Measurements from ENCODE around the gene KRT25. TPM values are rescaled to one million over a fixed set of nuclear protein-coding genes. Genes with fewer than 3 reads are reported as not detected.
A peak's percentile ranks its signal among the peaks of the same experiment; 100 is the strongest.

The KRT25 gene
- polyA plus RNA-seq, 1 donor from 2014 or later, result 0.19 TPM

DNA sequence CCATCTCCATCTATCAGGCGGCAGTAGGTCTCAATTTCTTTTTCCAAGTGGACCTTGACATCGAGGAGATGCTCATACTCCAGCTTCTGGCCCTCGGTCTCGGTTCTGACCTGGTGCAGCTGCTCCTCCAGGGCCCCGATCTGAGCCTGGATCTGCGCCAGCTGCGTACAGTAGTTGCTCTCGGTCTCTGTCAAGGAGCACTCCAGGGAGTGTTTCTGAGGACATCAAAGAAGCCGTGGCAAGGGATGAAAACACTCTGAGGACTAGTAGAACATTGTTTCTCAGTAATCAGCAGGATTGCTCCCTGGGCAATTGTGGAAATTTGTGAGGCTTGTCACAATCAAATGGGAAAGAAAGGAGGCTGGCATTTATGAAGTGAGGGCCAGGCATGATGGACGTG is 38.7 kb upstream of the KRT25 start:
- Histone ChIP-seq H3F3A (ENCODE audit: insufficient read depth, low read length, poor library complexity, severe bottlenecking) (no peaks in the 10 kb centered on the region), H3K27ac (ENCODE audit: low read length) (no peak overlapping the region), H3K4me3 (ENCODE audit: low read length) (no peak overlapping the region), H4K20me1 (ENCODE audit: insufficient read depth) (no peaks in the 10 kb centered on the region), H3K36me3 (ENCODE audit: insufficient read depth, low read length) (no peaks in the 10 kb centered on the region), H2AFZ (ENCODE audit: low read depth, low read length) (no peak overlapping the region), H3K9me3 (ENCODE audit: low read length) (no peaks in the 10 kb centered on the region), H3K9ac (ENCODE audit: low read length) (no peak overlapping the region), H3K27me3 (ENCODE audit: insufficient read depth, low read depth, low read length) (no peaks in the 10 kb centered on the region), H3K4me2 (ENCODE audit: low read length) (no peak overlapping the region), H3K9me2 (ENCODE audit: insufficient read depth, low read length) (no peaks in the 10 kb centered on the region), H3K79me2 (replicated peaks; ENCODE audit: insufficient read depth, low read length) (no peaks in the 10 kb centered on the region)
- TF ChIP-seq, protein P1, sequence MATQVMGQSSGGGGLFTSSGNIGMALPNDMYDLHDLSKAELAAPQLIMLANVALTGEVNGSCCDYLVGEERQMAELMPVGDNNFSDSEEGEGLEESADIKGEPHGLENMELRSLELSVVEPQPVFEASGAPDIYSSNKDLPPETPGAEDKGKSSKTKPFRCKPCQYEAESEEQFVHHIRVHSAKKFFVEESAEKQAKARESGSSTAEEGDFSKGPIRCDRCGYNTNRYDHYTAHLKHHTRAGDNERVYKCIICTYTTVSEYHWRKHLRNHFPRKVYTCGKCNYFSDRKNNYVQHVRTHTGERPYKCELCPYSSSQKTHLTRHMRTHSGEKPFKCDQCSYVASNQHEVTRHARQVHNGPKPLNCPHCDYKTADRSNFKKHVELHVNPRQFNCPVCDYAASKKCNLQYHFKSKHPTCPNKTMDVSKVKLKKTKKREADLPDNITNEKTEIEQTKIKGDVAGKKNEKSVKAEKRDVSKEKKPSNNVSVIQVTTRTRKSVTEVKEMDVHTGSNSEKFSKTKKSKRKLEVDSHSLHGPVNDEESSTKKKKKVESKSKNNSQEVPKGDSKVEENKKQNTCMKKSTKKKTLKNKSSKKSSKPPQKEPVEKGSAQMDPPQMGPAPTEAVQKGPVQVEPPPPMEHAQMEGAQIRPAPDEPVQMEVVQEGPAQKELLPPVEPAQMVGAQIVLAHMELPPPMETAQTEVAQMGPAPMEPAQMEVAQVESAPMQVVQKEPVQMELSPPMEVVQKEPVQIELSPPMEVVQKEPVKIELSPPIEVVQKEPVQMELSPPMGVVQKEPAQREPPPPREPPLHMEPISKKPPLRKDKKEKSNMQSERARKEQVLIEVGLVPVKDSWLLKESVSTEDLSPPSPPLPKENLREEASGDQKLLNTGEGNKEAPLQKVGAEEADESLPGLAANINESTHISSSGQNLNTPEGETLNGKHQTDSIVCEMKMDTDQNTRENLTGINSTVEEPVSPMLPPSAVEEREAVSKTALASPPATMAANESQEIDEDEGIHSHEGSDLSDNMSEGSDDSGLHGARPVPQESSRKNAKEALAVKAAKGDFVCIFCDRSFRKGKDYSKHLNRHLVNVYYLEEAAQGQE (IDR thresholded peaks at IDR 0.05; ENCODE audit: borderline replicate concordance), result no peak
- TF ChIP-seq TAF1 (IDR thresholded peaks at IDR 0.05; ENCODE audit: low read depth), result no peak

DNA sequence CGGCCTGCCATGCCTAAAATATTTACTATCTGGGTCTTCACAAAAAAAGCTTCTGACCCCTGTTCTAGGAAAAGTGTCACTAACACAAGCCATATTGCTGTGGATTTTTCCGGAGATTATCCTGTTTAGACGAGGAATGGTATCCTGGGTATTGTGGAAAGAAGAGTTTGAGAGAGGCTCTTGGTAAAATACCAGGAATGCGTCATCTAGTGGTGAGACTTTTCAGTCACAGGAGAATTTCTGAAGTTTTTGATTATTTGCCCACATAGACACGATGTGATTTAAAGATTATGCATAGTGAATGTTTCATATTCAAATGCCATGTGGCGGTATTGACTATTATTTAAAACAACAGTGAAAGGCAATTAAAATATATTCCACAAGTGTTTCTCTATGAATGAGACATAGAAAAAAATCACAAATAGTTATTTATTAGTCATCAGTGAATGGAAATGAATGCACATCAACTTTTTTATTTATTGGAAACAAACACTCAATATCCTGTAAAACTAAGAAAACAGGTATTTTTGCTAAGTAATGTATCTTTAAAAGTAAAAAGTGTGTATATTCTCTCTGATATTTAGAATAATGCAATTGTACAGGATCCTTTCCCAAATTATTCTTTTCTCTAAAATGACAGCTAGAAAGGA is 36.8 kb upstream of the KRT25 start:
- Histone ChIP-seq H3K4me2 (ENCODE audit: low read length) (no peak overlapping the region), H3K27ac (ENCODE audit: low read length) (no peak overlapping the region), H2AFZ (ENCODE audit: low read depth, low read length) (no peak overlapping the region), H3K36me3 (ENCODE audit: insufficient read depth, low read length) (no peaks in the 10 kb centered on the region), H3K79me2 (replicated peaks; ENCODE audit: insufficient read depth, low read length) (no peaks in the 10 kb centered on the region), H3K9ac (ENCODE audit: low read length) (no peak overlapping the region), H3K27me3 (ENCODE audit: insufficient read depth, low read depth, low read length) (no peaks in the 10 kb centered on the region), H3K9me3 (ENCODE audit: low read length) (no peaks in the 10 kb centered on the region), H3F3A (ENCODE audit: insufficient read depth, low read length, poor library complexity, severe bottlenecking) (no peaks in the 10 kb centered on the region), H3K9me2 (ENCODE audit: insufficient read depth, low read length) (no peaks in the 10 kb centered on the region), H3K4me3 (ENCODE audit: low read length) (no peak overlapping the region), H4K20me1 (ENCODE audit: insufficient read depth) (no peaks in the 10 kb centered on the region)
- peak; percentile 53 for TF ChIP-seq SMC3 (conservative IDR thresholded peaks at IDR 0.05; ENCODE audit: poor library complexity)
- TF ChIP-seq RAD21 (conservative IDR thresholded peaks at IDR 0.05), result peak; percentile 36
- TF ChIP-seq, protein P2, sequence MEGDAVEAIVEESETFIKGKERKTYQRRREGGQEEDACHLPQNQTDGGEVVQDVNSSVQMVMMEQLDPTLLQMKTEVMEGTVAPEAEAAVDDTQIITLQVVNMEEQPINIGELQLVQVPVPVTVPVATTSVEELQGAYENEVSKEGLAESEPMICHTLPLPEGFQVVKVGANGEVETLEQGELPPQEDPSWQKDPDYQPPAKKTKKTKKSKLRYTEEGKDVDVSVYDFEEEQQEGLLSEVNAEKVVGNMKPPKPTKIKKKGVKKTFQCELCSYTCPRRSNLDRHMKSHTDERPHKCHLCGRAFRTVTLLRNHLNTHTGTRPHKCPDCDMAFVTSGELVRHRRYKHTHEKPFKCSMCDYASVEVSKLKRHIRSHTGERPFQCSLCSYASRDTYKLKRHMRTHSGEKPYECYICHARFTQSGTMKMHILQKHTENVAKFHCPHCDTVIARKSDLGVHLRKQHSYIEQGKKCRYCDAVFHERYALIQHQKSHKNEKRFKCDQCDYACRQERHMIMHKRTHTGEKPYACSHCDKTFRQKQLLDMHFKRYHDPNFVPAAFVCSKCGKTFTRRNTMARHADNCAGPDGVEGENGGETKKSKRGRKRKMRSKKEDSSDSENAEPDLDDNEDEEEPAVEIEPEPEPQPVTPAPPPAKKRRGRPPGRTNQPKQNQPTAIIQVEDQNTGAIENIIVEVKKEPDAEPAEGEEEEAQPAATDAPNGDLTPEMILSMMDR (IDR thresholded peaks at IDR 0.05; ENCODE audit: poor library complexity, severe bottlenecking), result peak; percentile 48
- TF ChIP-seq POLR2AphosphoS5 (IDR thresholded peaks at IDR 0.05), result no peak

DNA sequence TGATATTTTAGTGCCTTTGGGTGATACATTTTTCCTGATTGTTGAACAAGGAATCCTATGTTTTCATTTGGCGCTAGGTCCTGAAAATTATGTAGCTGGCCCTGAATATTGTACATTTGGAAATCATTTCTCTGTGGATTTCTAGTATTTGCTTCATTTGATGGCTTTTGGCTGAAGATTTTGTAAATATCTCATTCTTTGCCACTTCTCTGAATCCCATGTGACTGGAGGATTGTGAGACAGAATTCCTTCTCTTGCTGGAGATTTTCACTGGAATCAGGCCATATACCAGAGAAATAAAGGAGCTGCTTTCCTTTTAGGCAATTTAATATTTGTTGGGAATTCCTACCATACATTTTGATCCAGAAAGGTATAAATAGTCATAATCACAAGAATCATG is 36.0 kb upstream of the KRT25 start:
- Histone ChIP-seq H3K9me3 (ENCODE audit: low read length) (no peaks in the 10 kb centered on the region), H3F3A (ENCODE audit: insufficient read depth, low read length, poor library complexity, severe bottlenecking) (no peaks in the 10 kb centered on the region), H3K27ac (ENCODE audit: low read length) (no peak overlapping the region), H3K4me3 (ENCODE audit: low read length) (no peak overlapping the region), H4K20me1 (ENCODE audit: insufficient read depth) (no peaks in the 10 kb centered on the region), H3K27me3 (ENCODE audit: insufficient read depth, low read depth, low read length) (no peaks in the 10 kb centered on the region), H3K9me2 (ENCODE audit: insufficient read depth, low read length) (no peaks in the 10 kb centered on the region), H3K79me2 (replicated peaks; ENCODE audit: insufficient read depth, low read length) (no peaks in the 10 kb centered on the region), H3K9ac (ENCODE audit: low read length) (no peak overlapping the region), H3K4me2 (ENCODE audit: low read length) (no peak overlapping the region), H2AFZ (ENCODE audit: low read depth, low read length) (no peak overlapping the region), H3K36me3 (ENCODE audit: insufficient read depth, low read length) (no peaks in the 10 kb centered on the region)
- no peak for TF ChIP-seq EZH2 (IDR thresholded peaks at IDR 0.05; ENCODE audit: borderline replicate concordance, insufficient read depth, low read length, poor library complexity, severe bottlenecking)
- TF ChIP-seq POLR2AphosphoS5 (IDR thresholded peaks at IDR 0.05), result no peak
- TF ChIP-seq MXI1 (conservative IDR thresholded peaks at IDR 0.05; ENCODE audit: poor library complexity, severe bottlenecking), result no peak
- no peak for TF ChIP-seq RAD21 (conservative IDR thresholded peaks at IDR 0.05)
- TF ChIP-seq, protein P2 (IDR thresholded peaks at IDR 0.05; ENCODE audit: poor library complexity, severe bottlenecking), result no peak
- TF ChIP-seq TAF1 (IDR thresholded peaks at IDR 0.05; ENCODE audit: low read depth), result no peak
- TF ChIP-seq, protein P1 (IDR thresholded peaks at IDR 0.05; ENCODE audit: borderline replicate concordance), result no peak
- no peak for TF ChIP-seq SMC3 (conservative IDR thresholded peaks at IDR 0.05; ENCODE audit: poor library complexity)
- no peak for TF ChIP-seq EP300 (conservative IDR thresholded peaks at IDR 0.05; ENCODE audit: poor library complexity, severe bottlenecking)
